HK-2 (cell line): ENCODE data around the gene MTMR3.

ENCODE experiments used
- DNase-seq: peaks from one replicate; pipeline ENCODE4 v3.0.0-alpha.2; 2018; ENCODE audit not compliant: unreplicated experiment

Gene MTMR3

GRCh38 chr22:29870574-29870973 lies 12.4 kb upstream of the MTMR3 start:
- peak; percentile 20 for DNase-seq

- no peak for DNase-seq
Observed at GRCh38 chr22:29871684-29872083, 11.3 kb upstream of the MTMR3 start.

GRCh38 chr22:29872144-29872893 lies 10.7 kb upstream of the MTMR3 start:
- DNase-seq = no peak

GRCh38 chr22:29872989-29873388 lies 10.0 kb upstream of the MTMR3 start:
- DNase-seq = no peak

GRCh38 chr22:29873943-29874342 lies 9.0 kb upstream of the MTMR3 start:
- no peak for DNase-seq

- no peak for DNase-seq
Observed at GRCh38 chr22:29877620-29878019, 5.4 kb upstream of the MTMR3 start.

- peak; percentile 17 for DNase-seq
Observed at GRCh38 chr22:29879753-29880152, 3.2 kb upstream of the MTMR3 start.

- DNase-seq = no peak
Observed at GRCh38 chr22:29882716-29883044, 294 bp upstream of the MTMR3 start.

GRCh38 chr22:29883775-29884097 lies 762 bp downstream of the MTMR3 start:
- no peak for DNase-seq

- no peak for DNase-seq
Observed at GRCh38 chr22:29885610-29886009, 2.6 kb downstream of the MTMR3 start.

- DNase-seq = no peak
Observed at GRCh38 chr22:29886596-29886995, 3.6 kb downstream of the MTMR3 start.

GRCh38 chr22:29887358-29887757 lies 4.4 kb downstream of the MTMR3 start:
- DNase-seq = no peak

GRCh38 chr22:29890760-29891159 lies 7.8 kb downstream of the MTMR3 start:
- DNase-seq = no peak

- DNase-seq = no peak
Observed at GRCh38 chr22:29892315-29893156, 9.6 kb downstream of the MTMR3 start.

GRCh38 chr22:29901354-29901753 lies 18.4 kb downstream of the MTMR3 start:
- no peak for DNase-seq

- DNase-seq = no peak
Observed at GRCh38 chr22:29903371-29903770, 20.4 kb downstream of the MTMR3 start.

- no peak for DNase-seq
Observed at GRCh38 chr22:29904020-29904419, 21.0 kb downstream of the MTMR3 start.

GRCh38 chr22:29907753-29908515 lies 25.0 kb downstream of the MTMR3 start:
- DNase-seq = peak; percentile 66

GRCh38 chr22:29912141-29912540 lies 29.2 kb downstream of the MTMR3 start:
- DNase-seq = no peak

GRCh38 chr22:29912605-29913398 lies 29.8 kb downstream of the MTMR3 start:
- DNase-seq = peak; percentile 24

- no peak for DNase-seq
Observed at GRCh38 chr22:29914165-29914564, 31.2 kb downstream of the MTMR3 start.

- no peak for DNase-seq
Observed at GRCh38 chr22:29914991-29915533, 32.1 kb downstream of the MTMR3 start.
